Lung (tissue), 12 donors: ENCODE measurements around the gene CPNE8. TPM values are rescaled to one million over a fixed set of nuclear protein-coding genes. Genes with fewer than 3 reads are reported as not detected.
A peak's percentile ranks its signal among the peaks of the same experiment; 100 is the strongest.

Experiments used
- ATAC-seq: fragments of 200-7000 bp; cut with Tn5 transposase; one replicate; pipeline ENCODE4 v1.9.1; 2020; ENCODE audit warnings: moderate number of reproducible peaks; ENCODE audit not compliant: insufficient read depth, low FRiP score
- DNase-seq, 3 donors: peaks; one replicate each; pipeline ENCODE4 v3.0.0-alpha.2; 2013 to 2017
- H3K27ac ChIP-seq, 2 donors: one replicate each; pipeline ENCODE4 v1.5.1; 2013; ENCODE audit warnings: mild to moderate bottlenecking in 2 of 2, moderate library complexity in 2 of 2, control low read depth in 1 of 2, inconsistent platforms in 1 of 2, low read depth in 1 of 2, low read length in 1 of 2
- H3K27me3 ChIP-seq, 3 donors: one replicate each; pipeline ENCODE4 v1.5.1; 2013; ENCODE audit warnings: low read length in 2 of 3; ENCODE audit not compliant: control insufficient read depth in 3 of 3, insufficient read depth in 3 of 3
- H3K36me3 ChIP-seq, 4 donors: one replicate each; pipeline ENCODE4 v1.5.1; 2013; ENCODE audit warnings: low read length in 4 of 4, mild to moderate bottlenecking in 1 of 4, moderate library complexity in 1 of 4; ENCODE audit not compliant: control insufficient read depth in 4 of 4, insufficient read depth in 4 of 4
- H3K4me1 ChIP-seq, 5 donors: one replicate each; pipeline ENCODE4 v1.5.1; 2013; ENCODE audit warnings: low read length in 5 of 5, mild to moderate bottlenecking in 2 of 5, moderate library complexity in 1 of 5; ENCODE audit not compliant: control insufficient read depth in 5 of 5, insufficient read depth in 5 of 5
- H3K4me3 ChIP-seq: one replicate; pipeline ENCODE4 v1.5.1; 2013; ENCODE audit warnings: mild to moderate bottlenecking, control low read depth, moderate library complexity
- H3K9ac ChIP-seq, 2 donors: one replicate each; pipeline ENCODE4 v1.5.1; 2013; ENCODE audit warnings: low read length in 2 of 2, control low read depth in 1 of 2; ENCODE audit not compliant: insufficient read depth in 1 of 2
- H3K9me3 ChIP-seq, 4 donors: one replicate each; pipeline ENCODE4 v1.5.1; 2013; ENCODE audit warnings: low read length in 3 of 4, mild to moderate bottlenecking in 1 of 4, moderate library complexity in 1 of 4; ENCODE audit not compliant: control insufficient read depth in 4 of 4, insufficient read depth in 3 of 4
- WGBS, 2 donors: extraction: QIAGEN DNeasy Blood & Tissue Kit; methylation state at CpG; one replicate each; pipeline ENCODE4 v1.1.7; 2013; 5-methylcytosine and 5-hydroxymethylcytosine counted together
- polyA plus RNA-seq, 2 donors: library from polyadenylated mRNA; stranded (reverse); fragments of 200-250 nt; gene quantifications; one replicate each; pipeline ENCODE4 v1.2.1, GENCODE V29; 2013
- total RNA-seq, 2 donors: library from RNA; depleted of rRNA in 1 of 2; stranded (reverse); fragments of >200 nt in 1 of 2; gene quantifications; one replicate each; pipeline ENCODE4 v1.2.1, GENCODE V29; 2014 to 2021
- TF ChIP-seq, protein P1 (sequence below): IDR thresholded peaks from 2 replicates; pipeline ENCODE4 v1.5.1; 2012; ENCODE audit warnings: mild to moderate bottlenecking; ENCODE audit errors: control extremely low read depth, extremely low read depth
- donor health status: control.
- donor health status: control.
- donor health status: Bipolar disorder and iron deficiency.
- donor health status: healthy.
- donor health status: DM: yes; HTN: yes; CAD: no.

CPNE8 gene
- total and polyA plus RNA-seq, 4 donors, result 9.2 to 20.1 (median 15.3) TPM

DNA sequence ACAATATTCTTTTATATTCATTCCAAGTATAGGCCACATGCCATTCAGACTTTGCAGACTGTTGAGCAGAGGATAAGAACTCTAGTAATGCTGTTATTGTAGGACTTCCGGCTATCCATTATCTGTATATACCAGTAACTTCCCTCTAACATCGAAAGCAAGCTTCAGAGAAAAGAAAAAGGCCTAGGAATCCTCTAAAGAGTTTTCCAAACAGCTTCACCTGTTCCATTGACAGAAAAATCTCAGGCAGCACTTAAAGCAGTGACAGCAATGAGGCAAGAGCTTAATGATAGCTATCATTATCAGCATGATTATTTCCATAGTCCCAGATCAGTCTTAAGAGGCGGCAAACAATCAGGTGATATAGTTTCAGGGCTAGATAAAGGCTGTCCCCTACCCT is 1.8 kb downstream of the CPNE8 start:
- Histone ChIP-seq H3K4me3 (no peak overlapping the region), H3K9ac (no peak overlapping the region), H3K27ac (peak overlapping the region in 1 of 2 donors; percentile 75), H3K4me1 (peaks cover 0 to 14% (median 3%) of the 10 kb centered on the region in 5 donors), H3K36me3 (no peaks in the 10 kb centered on the region), H3K27me3 (peaks cover 0 to 16% (median 3%) of the 10 kb centered on the region in 3 donors), H3K9me3 (no peaks in the 10 kb centered on the region)
- TF ChIP-seq, protein P1, sequence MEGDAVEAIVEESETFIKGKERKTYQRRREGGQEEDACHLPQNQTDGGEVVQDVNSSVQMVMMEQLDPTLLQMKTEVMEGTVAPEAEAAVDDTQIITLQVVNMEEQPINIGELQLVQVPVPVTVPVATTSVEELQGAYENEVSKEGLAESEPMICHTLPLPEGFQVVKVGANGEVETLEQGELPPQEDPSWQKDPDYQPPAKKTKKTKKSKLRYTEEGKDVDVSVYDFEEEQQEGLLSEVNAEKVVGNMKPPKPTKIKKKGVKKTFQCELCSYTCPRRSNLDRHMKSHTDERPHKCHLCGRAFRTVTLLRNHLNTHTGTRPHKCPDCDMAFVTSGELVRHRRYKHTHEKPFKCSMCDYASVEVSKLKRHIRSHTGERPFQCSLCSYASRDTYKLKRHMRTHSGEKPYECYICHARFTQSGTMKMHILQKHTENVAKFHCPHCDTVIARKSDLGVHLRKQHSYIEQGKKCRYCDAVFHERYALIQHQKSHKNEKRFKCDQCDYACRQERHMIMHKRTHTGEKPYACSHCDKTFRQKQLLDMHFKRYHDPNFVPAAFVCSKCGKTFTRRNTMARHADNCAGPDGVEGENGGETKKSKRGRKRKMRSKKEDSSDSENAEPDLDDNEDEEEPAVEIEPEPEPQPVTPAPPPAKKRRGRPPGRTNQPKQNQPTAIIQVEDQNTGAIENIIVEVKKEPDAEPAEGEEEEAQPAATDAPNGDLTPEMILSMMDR, result no peak
- 34 to 37% methylated on average over 3 of the region's 3 CpGs for WGBS, 2 donors
- peak in 1 of 3 donors; percentile 20 for DNase-seq
- ATAC-seq, result no peak

DNA sequence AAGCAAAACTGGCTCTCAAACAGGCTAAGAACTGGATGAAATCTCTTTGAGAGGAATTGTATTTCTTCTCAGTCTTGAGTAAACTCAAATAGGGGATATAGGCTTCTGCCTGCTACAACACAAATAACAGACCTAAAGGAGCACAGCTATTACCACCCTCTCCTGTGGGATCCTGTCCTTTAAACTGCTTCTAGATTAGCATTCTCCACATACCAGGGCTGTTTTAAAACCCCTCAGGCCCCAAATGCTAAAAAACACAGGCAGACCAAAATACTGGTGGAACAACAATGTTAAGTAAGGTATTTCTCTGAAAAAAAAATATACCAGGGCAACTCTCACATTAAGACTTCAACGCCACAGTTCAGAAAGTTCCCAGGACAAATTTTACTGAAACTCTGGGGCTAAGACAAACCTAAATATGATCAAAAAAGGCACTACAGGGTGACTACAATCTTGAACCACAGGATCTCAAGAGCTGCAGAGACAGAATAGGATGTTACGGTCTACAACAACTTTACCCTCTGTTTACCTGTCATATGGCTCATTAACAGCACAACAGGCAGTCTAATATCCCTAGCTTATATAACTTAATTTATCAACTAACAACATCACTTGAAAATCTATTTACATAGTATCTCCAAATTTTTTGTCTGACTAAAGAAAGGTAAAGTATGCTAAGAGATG is 7.2 kb downstream of the CPNE8 start:
- no peak for ATAC-seq
- 88 to 89% methylated on average over 2 of the region's 2 CpGs for WGBS, 2 donors
- Histone ChIP-seq H3K9me3 (no peaks in the 10 kb centered on the region), H3K36me3 (no peaks in the 10 kb centered on the region), H3K27ac (no peak overlapping the region), H3K9ac (no peak overlapping the region), H3K27me3 (no peaks in the 10 kb centered on the region), H3K4me1 (peaks cover 0 to 5% (median 0%) of the 10 kb centered on the region in 5 donors), H3K4me3 (no peak overlapping the region)
- TF ChIP-seq, protein P1, result no peak
- no peak for DNase-seq

DNA sequence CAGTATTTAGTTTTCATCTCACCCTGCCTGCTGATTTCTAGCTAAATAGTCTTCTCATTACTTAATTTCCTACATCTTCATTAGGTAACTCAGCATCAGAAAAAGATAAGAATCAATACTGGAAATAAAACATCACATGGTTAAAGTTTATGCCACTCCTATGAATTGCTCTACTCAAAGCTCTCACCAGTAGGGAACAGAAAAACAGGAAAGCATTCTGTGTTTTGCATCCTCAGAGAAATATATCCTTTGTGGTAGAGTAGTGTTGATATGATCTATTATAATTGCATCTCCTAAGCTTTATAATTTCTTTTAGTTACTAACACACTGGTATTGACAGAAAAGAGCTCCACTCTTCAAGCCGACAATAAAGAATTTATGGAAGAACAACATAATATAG is 9.9 kb downstream of the CPNE8 start:
- no peak overlapping the region for H3K27ac ChIP-seq
- WGBS, 2 donors, result 72 to 79% methylated on average over 1 of the region's 1 CpG

More for the DNA sequence above, 9.9 kb downstream of the CPNE8 start:
- no peaks in the 10 kb centered on the region for H3K9me3 ChIP-seq
- DNase-seq (no peak), ATAC-seq (no peak)
- no peaks in the 10 kb centered on the region for H3K27me3 ChIP-seq
- TF ChIP-seq, protein P1, result no peak
- peaks cover 0 to 2% (median 0%) of the 10 kb centered on the region in 5 donors for H3K4me1 ChIP-seq
- H3K36me3 ChIP-seq, result no peaks in the 10 kb centered on the region
- no peak overlapping the region for H3K9ac ChIP-seq
- no peak overlapping the region for H3K4me3 ChIP-seq
